Left hindlimb (tissue), 1 donor: ENCODE data around the gene ALPP.
"Not testable (repeated sequence)": the region's sequence is repeated elsewhere in the genome, so short reads cannot be mapped to it uniquely, and the experiment has no call there.

ENCODE experiments used
- DNase-seq: peaks from one replicate; pipeline ENCODE4 v3.0.0-alpha.2; 2018

Gene ALPP

DNA sequence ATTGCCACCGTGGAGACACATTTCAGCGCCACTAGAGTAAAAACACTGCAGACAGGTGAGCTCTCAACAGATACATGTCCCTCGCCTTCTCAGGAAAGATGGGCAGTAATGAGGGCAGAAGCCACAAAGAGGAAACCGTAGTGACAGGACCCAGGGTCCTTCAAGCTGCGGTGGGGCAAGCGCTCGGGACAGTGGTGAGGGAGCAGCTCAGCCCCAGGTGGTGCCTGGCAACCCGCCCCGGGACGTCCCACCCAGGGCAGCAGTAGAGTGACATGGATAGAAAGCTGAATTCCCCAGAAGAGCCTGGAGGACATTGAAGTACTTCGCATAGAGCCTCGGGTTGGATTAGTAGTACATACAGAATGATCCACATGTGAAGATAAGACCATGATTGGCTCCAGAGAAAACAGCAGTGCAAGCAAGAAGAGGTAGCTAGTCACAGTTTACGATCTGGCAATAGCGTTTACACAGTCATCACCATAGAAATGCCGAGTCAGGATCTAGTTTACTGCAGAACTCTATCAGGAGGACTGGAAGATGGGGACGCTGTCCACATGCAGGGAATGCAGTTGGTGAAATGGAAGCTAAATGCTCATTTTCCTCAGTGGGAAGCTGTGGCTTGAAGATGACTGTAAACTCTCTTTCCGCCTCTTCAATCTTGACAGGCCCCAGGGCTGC lies 37.4 kb upstream of the ALPP start:
- DNase-seq = no peak

DNA sequence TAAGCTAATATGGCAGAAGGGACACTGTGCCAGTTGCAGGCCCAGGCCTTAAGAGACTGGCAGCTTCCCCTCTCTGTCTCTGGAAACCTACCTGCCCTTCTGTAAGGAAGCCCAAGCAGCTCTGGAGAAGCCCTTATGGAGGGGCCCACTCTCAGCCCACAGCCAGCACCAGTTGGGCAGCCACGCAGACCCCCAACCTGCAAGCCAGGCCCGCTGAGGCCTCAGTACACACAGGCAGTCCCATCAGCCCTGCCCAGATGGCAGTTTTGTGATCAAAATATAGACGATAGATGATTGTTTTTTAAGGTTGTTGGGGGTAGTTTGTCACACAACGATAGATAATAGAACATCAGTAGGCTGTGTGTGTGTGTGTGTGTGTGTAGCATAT lies 36.8 kb upstream of the ALPP start:
- DNase-seq = no peak

DNA sequence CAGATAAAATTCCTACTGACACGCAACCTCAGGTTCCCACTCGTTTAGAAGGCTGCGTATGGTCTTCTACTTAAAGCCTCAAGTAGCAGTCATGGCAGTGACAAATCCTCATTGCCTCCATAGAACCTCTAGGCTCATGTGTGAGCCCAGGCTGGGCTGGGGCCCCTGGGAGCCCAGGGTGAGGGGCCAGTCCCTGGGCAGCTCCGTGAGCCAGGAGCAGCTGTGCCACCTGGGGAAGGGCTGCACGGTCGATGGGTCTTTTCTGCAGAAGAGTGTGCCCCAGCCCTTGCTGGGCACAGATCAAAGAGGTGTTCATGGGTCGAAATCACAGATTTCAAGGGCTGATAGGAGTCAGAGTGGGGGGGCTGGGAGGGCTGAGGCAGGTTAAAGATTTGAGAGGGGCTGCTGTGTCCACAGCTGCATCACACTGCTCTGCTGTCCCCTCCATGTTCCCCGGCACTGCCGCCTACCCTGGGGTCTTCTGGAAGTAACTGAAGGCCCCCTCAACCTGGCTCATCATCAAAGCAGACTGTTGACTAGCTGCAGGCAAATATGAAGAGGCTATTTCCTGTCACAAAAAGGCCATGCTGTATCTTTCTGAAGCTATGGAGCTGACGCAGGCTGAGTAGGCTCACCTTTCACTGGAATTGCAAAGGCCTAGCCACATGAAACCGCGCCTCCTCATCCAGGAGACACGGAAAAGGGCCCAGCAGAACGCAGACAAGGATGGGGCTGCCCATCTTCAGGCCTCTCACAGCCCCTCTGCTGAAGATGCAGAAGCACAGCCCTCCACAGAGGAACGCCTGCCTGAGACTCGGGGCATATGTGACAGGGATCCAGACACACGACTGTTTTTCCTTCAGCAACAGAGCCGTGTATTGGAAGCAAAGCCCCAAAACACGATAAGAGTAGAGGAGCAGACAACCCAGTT lies 35.7 kb upstream of the ALPP start:
- no peak for DNase-seq

DNA sequence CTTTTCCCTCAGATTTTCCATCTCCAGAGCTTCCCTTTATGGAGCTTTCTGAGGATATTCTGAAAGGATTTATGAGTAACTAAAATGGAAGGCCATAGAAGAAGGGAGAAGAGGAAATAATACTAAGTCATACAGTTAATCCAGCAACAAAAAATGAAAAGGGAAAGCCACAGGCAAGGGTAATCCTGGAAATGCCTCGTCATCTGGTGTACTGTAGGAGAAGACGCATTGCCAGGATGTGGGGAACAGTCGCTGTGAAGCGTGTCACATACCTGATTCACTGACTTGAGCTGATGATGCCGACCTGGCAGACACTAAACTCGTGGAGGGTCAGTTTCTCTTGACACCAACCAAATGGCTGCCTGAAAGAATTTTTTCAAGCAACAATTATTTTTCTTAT lies 34.7 kb upstream of the ALPP start:
- DNase-seq = no peak

DNA sequence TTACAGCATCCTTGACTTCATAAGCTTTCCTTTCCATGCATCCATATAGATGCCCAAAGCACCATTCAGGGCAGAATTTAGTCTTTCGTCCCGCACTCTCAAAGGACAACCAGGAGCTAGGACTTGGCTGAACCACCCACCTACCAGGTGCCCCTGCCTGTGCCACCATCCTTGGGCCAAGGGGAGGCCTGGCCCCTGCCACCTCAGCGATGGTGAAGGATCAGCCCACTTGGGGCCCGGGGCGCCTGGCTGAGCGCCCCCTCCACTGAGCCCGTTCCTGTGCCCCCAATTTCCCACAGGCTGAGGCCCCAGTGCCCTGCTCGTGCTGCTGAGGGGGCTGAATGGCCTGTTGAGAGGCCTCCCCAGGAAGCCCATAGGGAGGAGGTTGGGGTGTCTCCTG lies 33.3 kb upstream of the ALPP start:
- no peak for DNase-seq

DNA sequence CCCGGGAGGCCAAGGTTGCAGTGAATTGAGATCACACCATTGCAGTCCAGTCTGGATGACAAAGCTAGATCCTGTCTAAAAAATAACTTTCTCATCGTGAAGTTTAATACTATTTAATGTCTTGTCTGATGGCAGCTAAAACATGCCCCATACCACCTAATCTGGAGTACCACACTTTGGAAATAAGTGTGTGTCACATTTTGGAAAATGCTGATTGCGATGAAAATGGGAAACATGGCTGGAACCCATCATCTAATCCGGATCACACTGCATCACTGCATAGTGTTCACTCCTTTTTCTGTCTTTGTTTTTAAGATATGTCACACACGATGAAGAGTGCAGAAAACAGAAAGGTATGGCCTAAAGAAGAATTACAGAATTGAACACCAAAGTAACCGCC lies 31.2 kb upstream of the ALPP start:
- no peak for DNase-seq

DNA sequence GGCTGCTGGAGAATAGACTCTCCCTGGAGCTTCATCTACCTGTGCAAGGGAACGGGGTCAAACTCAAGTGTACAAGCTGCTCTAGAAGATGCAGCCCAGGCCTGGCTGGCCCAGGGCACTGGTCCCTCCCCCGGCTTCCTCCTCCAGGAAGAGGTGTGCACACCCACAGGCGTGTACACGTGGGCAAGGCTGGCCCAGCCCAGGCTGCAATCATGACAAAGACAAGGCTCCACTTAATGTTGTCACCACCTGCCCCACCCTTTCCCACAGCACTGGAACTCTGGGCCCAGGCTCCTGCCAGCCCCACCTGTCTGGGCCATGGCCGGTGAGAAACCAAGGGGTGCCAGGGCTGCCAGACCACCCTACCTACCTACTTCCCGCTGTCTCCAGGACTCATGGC lies 29.6 kb upstream of the ALPP start:
- DNase-seq = no peak

DNA sequence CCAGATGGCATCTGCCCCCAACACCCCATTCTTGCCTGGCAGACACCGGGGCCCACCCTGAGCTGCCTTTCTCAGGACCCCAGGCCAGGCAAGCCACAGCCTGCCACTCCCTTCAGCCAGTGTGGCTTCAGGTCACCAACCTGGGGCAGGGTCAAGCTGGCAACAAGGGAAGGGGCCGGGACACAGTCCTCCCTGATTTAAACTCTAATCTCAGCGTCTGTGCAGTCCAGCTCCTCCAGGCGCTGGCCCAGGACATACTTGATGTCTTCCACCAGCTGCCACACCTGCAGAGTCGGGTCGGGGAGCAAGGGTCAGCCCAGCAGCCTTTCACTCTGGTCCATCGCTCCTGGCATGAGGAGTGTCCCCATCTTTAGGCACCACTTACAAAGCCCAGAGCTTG lies 29.0 kb upstream of the ALPP start:
- DNase-seq = no peak

DNA sequence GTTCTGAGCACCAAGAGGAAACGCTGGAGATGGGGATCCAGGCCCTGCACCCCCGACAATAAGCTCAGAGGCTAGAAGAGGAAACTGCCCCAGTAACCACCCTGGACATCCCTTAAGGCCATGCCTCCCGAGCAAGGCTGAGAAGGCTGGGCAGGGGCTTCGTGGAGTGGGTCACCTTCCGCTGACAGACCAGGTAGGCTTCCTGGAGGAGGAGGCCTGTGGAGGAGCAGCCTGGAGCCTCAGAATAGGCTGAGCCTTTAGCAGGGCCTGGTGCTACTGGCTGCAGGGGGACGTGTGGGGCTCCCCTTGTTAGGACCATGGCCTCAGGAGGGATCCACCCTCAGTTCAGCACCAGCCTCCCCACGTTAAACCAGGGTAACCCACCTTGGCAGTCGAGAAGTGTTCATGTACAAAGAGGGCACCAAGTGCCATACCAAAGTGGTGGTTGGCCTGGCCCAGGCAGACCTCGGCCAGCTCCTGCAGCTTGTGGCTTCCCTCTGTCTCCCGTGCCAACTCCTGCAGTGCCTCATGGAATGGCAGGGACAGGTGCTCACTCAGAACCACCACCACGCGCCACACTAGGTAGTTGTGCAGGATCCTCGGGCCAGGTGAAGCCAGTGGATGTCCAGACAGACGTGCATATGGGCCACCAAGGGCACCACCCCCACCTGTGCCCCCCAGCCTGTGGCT lies 28.5 kb upstream of the ALPP start:
- DNase-seq = no peak

DNA sequence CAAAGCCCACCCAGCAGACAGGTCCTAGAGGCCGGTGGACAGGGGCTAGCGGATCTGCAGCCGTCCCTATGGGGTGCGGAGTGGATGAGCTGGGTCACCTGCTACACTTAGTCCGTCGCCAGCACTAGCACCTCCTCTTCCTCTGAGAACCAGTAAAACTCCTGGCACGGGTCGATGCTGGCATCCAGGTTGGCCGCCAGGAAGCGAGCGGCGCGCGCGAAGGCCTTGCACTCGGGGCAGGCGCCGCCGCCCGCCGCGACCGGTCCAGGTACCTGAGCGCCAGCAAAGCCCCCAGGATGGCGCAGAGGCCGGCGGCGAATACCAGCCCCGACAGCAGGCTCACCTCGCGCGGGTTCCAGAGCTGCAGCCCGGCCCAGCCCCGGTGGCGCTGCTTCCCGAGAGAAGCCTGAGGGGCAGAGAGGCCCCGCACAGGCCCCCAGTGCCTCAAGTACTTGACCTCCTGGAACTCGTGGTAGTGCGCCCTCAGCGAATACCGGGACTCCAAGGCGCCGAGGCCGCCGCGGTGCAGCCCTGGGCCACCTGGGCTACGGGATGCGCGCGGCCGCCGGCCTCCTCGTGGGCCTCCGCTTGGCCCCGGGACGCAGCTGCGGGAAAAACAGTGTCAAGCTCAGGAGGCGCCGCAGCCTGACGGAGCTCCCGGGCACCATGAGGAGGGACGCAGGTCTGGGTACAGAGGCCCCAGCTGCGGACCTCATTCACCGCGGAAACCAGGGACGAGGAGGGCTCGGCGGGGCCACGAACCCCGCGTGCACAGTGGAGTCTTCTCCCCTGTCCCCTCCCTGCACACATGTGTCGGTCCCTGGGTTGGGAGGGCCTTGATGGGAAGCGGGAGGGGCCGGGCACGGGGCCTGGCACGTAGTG lies 27.5 kb upstream of the ALPP start:
- no peak for DNase-seq

DNA sequence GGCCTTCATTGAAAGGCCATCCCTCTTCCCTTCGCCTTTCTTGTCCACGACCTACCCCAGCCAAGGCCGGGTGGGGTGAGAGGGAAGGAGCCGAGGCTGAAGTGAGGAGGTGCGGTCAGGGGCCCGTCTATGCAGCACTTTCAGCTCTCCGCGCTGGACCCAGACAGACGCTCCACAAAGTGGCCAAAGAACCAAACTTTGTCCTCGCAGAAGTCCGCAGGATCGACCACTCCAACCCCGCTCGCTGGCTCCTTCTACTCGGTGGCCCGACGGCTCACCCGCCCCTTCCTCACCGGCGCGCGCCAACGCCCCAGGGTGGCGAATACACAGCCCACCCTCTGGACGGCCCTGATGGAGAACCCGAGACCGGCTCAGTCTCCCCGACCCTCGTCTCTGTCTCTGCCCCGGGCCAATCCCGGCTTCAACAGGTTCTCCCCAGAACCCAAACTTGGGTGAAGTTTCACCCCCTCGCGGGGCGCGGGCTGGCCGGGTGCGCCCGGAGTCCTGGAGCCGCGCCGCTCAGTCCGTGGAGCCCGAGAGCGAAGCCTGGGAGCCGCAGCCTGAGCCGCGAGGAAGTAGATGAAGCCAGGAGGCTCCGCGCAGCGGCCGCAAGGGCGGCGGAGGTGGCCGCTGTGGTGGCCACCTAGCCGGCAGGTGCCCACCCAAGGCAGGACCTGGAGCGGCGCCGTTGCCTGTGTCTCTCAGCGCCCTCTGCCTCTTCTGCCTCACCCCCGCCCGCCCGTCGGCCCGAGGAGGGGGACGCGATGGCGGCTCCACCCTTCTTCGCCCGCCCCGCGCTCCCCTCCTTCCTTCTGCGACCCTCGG lies 26.7 kb upstream of the ALPP start:
- DNase-seq = no peak

DNA sequence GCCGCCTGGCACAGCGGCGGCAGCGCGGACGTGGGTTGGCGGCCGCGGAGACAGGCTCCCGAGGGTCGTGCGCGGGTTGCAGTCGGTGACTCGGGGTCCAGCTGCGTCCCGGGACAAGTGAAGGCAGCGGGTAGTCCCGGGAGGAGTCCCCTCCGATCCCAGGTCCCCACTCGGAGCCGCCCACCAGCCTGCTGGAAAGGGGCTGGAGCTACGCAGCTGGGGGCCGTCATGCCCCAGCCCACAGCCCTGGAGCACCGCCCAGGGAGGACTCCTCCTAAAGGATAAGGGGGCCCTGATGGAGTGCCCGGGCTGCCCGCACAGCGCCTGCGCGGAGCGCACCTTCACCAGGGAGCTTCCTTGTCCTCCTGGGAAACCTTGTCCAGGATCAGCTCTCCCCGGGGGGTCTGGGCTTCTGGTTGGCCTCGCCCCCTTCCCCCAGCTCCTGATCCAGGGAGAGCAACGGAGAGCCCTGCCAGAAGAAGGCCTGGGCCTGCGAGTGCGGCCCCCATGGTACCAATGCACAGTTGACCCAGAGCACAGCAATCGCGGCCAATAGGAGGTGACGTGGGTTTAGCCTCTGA lies 25.9 kb upstream of the ALPP start:
- no peak for DNase-seq

DNA sequence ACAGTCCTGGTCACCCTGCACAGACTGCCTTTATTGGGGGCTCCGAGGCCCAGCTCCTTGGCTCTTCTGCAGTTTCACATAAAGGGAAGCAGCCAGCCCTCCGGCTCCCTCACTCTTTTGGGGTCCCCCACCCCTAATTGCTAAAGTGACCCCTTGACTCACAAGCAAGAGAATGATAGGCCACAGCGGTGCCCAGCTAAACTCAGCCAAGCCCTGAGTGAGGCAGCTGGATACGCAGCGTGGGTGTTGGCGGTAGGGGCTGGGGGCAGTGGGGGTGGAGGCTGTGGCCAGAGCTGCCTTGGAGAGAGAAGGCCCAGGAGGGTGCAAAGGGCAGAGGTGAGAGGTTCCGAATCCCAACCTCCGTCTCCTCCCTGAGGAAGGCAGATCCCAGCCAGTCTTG lies 25.5 kb upstream of the ALPP start:
- no peak for DNase-seq

DNA sequence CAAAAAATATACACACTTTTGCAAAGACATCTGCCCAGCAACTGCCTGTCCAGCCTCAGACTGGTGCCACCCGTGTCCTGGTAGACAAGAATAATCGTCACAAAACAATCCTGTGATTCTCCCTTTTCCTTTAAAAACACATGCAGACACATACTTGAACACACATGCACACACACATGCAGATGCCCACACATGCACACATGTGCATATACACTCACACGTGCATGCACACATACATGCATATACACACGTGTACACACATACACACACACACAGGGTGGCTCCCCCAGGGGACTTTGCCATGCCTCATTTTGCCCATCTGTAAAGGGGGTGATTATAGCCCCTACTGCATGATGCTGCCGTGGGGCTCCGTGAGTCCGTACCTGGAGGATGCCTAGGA lies 24.9 kb upstream of the ALPP start:
- DNase-seq = no peak

DNA sequence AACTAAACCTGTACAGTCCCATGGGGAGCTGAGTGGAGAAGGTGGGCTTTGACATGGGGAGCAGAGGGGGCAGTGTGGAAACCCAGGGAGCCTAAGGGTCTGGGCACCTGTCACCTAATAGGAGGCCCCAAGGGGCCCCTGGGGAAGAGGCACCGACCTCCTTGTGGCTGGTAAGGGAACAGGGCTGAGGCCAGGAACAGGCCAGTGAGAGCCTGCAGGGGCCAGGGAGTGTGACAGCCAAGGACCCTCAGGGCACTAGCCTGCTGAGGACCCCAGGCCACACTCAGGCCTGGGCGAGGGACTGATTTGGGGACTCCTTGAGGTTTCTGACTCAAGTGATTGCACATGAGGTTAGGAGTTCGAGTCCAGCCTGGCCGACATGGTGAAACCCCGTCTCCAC lies 24.5 kb upstream of the ALPP start:
- no peak for DNase-seq

DNA sequence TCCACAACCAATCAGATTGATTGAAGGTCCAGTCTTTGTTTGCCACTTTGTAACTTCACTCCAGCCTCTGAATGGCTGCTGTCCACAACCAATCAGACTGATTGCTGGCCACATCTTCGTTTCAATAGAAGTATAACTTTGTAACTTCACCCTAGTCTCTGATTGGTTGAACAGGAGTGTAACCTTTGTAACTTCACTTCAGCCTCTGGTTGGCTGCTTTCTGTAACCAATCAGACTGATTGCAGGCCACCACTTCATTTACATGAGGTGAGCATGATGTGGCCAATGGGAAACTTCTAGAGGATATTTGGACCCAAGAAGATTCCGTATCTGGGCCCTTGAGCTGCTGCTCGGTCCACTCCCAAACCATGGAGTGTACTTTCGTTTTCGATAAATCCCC lies 16.9 kb upstream of the ALPP start:
- DNase-seq = no peak

DNA sequence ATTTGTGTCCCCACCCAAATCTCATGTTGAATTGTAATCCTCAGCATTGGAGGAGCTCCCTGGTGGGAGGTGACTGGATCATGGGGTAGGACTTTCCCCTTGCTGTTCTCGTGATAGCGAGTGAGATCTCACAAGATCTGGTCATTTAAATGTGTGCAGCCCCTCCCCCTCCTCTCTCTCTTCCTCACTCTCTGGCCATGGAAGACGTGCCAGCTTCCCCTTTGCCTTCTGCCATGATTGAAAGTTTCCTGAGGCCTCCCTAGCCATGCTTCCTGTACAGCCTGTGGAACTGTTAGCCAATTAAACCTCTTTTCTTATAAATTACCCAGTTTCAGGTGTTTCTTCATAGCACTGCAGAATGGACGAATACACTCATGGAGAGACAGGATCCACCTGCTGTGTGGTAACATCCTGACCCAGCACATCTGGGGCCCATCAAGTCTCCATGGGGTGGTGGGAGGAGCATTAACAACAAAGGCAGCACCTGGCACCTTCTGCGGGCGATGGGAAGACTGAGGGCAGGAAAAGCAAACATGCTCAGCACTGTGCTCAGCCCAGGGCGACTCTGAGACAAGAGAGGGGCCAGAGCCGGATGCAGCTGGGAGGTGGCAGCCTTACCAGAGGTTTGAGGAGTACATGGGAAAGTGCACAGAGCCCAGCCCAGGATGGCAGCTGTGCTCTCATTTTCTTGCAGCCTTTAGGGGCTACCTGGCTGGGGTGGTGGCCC lies 16.2 kb upstream of the ALPP start:
- DNase-seq = no peak

DNA sequence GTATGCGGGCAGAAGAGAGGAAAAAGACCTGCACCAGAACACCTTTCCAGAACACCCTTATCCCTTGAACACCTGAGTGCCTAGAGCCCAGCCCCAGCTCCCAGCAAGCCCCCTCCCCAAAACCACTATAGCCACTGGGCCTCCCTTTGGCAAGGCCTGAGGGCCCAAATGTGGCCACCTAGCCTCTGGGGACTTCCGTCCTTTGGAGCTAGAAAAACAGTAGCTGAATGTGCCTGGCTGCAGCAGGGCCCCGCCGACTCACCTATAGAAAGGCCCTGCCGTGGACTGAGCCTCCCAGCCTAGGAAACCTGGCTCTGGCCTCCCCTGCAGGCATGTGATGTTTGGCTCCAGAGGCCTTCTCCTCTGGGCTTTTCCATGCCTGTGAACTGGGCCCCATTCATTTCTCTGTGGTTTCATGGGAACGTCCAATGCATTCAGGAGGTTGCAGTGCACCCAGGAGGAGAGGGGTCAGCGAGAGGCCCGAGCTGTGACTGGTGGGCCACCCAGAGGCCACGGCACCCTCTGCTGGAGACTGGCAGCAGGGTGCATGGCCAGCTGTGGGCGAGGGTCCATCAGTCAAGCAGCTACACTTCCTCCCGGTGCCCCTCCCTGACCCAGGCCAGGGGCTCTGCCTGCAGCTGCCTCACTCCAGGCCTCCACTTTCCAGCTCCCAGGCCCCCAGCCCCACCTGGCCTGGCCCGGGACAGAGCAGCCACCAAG lies 15.3 kb upstream of the ALPP start:
- DNase-seq = not testable (repeated sequence)

DNA sequence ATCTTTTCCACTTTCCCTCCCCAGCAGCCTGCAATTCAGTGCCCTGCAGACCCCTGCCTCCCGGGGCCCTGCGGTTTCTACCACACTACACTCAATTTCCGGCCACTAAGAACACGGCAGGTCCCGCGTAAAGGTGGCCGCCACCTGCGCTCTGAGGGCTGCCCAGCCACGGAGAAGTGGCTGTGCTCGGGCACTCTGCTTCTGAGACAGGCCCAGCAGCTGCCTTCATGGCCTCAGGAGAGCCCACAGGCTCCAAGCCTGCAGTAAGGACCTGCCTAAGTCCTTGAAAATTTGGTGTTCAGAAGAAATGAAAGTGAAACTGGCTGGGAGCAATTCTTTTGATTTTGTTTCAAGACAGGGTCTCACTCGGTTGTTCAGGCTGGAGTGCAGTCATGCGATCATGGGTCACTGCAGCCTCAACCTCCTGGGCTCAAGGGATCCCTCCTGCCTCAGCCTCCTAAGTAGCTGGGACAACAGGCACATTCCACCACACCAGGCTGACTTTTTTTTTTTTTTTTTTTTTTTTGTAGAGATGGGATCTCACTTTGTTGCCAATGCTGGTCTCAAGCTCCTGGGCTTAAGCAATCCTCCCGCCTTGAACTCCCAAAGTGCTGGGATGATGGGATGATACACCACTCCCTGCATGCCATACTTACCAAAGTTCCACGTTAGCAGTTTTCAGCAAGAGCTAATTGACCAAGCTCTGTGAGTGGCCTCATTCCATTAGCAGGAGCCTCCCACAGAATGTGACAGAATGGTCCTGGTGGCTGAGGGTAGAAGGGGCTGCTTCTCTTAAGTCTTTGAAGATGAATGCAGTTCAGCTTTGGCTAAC lies 14.6 kb upstream of the ALPP start:
- DNase-seq = no peak
